SH-SY5Y (cell line): ENCODE results near the gene UTS2B.

ENCODE experiments used
- GATA2 ChIP-seq: IDR thresholded peaks from 2 replicates; pipeline ENCODE4 v1.6.1; 2011; ENCODE audit warnings: mild to moderate bottlenecking, low read depth, low read length
- GATA3 ChIP-seq: IDR thresholded peaks from 2 replicates; pipeline ENCODE4 v1.6.1; 2011; ENCODE audit warnings: low read depth, mild to moderate bottlenecking, low read length, moderate library complexity

The UTS2B gene

DNA sequence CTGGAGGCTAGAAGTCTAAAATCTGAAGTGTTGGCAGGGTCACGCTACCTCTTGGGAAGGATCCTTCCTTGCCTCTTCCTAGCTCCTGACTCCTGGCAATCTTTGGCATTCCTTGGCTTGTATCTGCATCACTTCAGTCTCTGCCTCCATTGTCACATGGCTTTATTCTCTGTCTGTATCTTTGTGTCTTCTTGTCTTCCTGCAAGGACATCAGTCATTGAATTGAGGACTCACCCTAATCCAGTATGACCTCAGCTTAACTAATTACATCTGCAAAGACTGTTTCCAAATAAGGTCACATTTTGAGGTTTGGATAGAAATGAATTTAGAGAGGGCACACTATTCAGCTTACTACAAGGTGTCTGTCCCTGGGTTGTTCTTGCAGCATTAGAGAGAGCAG lies 31.1 kb upstream of the UTS2B start:
- TF ChIP-seq GATA3, result no peak

DNA sequence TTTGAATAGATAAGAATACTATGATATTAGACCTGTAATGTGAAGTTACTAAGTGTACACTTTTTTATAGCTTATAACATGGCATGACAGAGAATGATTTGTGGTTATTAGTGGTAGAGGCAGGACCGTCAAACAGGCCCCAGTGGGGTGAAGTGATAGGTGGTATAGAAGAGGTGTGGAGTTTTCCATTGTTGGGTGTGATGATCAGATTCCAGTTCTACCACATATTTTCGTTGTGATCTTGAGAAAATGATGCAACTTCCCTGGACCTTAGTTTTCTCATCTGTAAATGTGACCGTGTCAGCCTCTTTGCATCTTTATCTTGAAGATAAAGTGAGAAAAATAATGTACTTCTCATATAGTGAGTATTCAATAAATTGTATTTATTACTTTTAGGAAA lies 30.3 kb upstream of the UTS2B start:
- no peak for TF ChIP-seq GATA2
- no peak for TF ChIP-seq GATA3

DNA sequence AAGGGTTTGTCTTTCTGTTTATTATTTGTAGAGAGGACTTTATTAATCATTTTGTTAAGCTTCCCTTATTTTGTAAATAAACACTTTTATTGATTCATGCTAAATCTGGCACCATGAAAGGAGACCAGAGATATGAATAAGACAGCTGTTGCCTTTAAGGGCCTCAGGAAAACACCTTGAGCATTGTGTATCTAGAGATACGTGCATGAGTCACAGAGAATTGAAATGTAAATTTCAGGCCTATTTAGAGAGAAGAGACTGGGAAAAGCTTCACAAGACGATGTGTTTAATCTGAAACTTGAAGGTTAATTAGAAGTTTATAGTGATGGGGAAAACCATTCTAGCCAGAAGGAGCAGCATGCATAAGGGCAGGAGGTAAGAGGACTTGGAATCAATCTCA lies 28.6 kb upstream of the UTS2B start:
- no peak for TF ChIP-seq GATA3
- TF ChIP-seq GATA2, result no peak

DNA sequence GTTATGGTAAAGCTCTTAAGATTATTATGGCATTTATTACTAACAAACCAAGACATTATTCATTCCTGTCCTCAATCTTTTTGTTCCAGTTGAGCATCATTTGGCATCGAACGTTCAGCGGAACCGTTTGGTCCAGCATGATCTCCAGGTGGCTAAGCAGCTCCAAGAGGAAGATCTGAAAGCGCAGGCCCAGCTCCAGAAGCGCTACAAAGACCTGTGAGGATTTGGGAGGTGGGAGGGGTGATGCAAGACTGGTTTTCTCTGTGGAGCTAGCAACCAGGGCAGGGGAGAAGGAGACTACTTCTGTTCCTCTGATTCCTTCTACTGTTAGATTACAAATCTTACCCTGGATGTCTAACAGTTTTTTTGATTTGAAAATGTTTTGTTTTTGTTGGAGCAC lies 27.6 kb upstream of the UTS2B start:
- TF ChIP-seq GATA2 (no peak), GATA3 (no peak)

DNA sequence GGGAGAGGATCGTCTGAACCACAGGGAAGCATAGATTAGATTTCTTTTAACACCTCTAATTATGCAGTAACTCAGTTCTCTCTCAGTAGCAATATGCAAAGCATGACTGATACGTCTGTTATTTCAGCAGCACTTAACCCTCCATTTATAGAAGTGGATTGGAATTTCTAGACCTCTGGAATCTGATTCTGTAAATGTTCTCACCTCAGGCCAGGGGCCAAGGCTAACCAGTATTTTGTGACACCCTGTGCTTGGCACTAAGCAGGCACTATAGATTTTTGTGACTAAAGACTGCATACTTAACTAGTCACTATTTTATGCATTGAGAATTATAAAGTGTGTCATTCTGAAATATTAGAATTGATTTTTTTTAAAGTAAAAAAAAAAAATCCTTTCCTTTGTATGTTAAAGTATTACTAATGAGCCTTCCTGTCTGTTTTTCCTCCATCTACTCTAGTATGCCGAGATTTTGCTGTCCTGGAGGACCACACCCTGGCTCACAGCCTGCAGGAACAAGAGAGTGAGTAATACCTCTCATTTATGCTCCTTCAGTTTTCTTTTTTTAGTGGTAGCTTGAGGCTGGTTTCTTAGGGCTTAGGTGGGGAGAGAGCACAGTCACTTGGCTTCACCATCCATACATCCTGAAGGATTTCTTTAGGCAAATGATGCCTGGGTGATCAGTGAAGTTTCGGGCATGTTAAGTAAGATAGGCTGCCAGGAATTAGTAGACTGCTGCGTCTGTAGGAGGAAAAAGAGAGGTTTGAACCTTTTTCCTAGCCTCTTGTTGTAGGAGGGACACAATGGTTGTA lies 26.5 kb upstream of the UTS2B start:
- TF ChIP-seq GATA2 (no peak), GATA3 (no peak)

DNA sequence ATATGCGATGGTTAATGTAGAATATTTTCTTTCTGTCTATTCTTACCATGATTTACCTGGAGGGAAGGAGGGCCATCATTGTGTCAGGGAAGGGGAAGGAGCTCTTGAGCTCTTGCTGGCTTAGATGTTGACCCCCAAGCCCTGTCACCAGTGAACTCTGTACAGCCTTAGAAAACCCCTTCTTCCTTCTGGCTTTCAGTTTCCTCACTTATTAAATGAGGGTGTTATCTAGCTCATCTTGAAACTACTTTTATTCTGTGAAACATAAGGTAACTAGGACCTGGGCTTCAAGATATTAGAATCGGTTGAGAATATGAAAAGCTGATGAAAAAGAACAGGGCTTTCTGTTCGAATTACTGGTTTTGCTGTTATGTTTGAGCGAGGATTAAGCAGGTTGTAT lies 25.1 kb upstream of the UTS2B start:
- TF ChIP-seq GATA3, result no peak
- TF ChIP-seq GATA2, result no peak

DNA sequence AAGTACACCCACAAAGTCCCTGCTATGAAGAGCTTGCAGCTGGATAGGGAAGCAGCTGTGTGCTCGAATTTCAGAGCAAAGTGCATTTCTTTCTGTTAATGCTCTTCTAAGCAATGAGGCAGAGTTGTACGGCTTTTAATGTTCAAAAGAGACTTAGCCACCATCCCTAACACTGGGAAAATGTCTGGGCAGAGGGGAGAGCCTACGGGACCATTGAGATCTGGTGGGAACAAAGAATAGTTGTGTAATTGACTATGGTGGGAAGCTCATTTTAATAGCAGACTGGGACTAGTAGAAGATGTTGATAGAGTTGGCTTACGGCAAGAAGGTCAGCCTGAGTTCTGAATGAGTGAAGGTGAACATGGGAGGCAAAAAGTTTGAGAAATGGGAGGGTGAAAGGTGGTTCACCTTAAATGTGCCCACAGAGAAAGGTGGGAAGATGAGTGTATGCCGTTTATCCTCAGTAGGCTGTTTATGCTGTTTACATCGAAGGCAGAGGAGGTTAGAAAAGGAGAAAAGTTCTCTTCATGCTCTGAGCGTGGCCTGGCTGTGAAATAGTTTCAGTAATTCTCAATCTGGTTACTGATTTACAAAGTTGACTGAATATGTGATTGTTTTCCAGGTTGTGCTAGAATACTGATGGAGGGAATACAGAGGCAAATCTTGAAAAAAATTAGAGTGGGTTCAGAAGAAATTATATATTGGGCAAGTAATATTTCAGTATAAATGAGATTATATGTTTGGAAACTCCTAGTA lies 22.9 kb upstream of the UTS2B start:
- TF ChIP-seq GATA2, result no peak
- TF ChIP-seq GATA3, result no peak

DNA sequence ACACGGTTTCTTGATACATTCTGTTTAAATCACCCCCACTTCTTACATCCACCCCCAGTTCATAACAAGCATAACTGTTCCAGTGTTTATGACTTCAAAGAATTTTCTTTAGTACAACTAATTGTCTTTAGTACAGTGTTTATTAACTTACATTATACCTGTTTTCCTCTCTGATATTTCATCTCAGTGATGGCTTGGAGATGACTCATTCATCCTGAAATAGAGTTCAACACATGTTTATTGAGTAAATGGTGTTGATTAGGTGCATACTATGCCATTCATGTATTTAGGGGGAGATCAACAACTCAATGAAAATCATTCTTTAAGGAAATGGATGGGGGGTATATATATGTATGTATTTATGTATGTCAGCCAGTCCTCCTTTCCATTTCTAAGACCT lies 21.7 kb upstream of the UTS2B start:
- TF ChIP-seq GATA3, result no peak
- TF ChIP-seq GATA2, result no peak

DNA sequence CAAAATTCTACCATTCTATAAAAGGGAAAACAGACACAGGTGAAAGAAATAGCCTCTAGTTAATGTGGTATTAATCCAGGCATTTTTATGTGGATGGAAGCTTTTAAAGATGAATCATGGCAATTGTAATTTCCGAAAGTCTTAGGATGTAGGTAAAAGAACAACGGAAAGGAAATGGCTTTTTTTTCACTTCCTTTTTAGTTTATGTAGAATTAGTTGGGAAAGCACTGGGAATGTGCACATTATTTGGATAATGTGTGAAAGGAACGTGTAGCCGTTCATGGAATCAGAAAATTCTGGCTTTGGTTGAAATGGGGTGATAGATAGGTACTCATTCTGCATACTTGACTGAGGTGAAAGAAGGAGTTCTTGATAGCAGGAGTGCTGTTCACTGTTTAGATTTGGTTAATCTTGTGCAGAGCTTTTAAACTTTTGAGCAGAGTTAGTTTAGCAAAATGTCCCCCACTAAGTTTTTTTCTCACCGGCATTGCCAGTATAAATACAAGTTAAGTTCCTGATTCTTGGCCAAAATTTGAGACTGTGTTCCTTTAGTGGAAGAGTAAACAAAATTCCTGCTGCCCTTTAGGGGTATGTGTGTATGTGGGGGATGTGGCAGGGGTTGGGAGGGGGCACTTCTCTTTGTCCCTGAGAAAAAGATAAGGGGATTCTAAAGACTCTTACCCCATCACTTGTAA lies 20.2 kb upstream of the UTS2B start:
- TF ChIP-seq GATA3 (no peak), GATA2 (no peak)

DNA sequence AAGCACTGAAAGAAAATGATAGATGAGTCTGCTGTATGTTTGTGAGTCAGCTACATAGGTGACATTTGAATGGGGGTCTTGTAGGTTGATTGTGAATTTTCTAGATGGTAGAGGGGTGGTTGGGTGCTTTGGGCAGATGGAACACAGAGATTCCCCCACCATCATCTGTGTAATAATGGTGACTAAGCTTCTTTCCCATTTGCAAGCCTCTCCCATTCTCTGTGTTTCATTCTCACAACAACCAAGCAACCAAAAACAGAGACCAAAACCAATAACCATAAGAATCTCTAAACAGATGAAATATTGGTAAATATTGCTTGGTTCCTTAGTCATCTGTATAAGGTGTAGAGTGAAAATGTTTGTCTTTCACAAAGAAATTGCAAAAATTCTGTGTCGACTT lies 17.8 kb upstream of the UTS2B start:
- no peak for TF ChIP-seq GATA2
- no peak for TF ChIP-seq GATA3

DNA sequence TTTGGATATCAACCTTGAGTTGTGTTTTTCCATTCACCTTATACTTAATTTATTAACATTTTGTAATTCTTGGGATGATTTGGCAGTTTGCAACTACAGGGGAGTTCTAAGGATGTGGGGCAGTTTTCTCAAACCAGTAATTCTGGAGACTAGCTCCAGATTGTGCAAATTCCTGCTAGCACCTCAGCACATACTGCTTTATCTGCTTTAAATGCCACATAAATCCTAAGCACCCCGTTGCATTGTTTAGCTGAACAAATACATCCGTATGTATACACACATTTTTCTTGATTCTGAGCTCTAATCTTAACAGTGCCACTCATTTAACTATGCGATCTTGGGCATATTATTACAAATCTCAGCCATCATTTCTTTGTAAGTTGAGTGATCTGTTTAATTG lies 16.9 kb upstream of the UTS2B start:
- TF ChIP-seq GATA3 (no peak), GATA2 (no peak)

DNA sequence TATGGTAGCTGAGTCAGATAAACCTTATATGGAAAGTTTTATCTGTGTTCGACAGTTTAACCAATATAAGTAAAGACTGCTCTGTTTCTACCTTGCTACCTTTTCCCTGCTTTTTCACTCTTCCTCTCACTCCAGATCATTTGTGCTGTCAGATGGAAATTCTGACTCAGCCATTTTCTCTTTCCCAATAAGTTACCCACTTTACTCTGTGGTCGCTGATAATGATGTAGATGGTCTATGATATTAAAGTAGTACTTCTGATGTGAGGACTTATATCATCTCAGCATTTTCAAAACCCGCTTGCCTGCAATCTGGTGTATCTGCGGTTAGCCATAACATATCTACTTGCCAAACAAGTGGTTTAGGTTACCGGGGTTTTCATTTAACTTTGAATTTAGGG lies 15.0 kb upstream of the UTS2B start:
- TF ChIP-seq GATA3, result no peak
- no peak for TF ChIP-seq GATA2

DNA sequence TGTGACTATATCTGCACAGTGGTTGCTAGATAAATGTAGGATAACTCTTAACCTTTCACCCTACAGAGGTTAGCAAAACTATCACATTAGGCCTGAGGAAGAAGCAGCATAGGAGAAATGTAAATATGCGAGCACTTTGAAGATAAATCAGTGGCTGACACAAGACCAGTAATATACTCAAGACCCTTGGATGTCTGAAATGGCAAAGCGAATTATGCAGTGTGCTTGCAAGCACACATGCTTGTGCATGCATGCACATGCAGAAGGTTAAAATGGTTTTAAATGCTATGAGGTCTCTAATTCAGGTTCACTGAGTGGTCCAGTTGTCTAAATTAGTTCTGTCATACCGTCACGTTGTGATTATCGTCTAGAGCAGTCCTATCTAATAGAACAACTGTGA lies 13.6 kb upstream of the UTS2B start:
- TF ChIP-seq GATA2, result no peak
- no peak for TF ChIP-seq GATA3

DNA sequence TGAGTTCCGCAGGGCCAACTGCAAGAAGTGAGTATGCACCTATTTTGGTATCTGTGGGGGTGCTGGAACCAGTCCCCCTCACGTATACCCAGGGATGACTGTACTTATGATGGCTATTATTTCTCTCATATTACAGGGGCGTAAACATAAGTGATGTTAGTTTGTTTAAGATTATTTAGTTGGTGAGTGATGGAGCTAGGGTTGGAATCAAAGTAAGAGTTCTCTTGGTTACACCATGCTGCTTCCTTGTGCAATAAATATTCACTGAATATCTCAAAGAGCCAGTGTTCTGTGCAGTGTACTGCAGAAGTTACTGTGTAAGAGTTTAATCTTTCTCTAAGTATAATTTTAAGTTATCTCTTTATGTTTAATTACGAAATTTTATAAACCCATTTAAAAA lies 12.8 kb upstream of the UTS2B start:
- TF ChIP-seq GATA3 (no peak), GATA2 (no peak)

DNA sequence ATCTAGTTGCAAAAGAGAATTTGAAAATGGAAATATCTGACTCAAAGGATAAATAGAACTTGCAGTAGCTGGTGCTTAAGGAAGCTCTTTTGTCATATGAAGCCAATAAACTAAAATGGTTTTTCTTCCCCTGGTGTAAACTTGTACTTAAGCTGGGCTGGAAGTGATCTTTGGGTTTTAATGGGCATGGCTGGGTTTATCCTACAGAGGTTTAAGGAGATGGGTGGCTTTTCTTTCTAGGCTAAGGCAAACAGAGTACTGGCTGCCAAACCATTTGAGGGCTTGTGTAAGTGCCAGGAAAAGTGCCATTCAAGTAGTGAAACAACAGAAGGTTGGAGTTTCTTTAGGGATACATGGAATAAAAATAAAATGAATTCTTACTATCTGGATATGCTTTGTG lies 12.1 kb upstream of the UTS2B start:
- TF ChIP-seq GATA2, result no peak

DNA sequence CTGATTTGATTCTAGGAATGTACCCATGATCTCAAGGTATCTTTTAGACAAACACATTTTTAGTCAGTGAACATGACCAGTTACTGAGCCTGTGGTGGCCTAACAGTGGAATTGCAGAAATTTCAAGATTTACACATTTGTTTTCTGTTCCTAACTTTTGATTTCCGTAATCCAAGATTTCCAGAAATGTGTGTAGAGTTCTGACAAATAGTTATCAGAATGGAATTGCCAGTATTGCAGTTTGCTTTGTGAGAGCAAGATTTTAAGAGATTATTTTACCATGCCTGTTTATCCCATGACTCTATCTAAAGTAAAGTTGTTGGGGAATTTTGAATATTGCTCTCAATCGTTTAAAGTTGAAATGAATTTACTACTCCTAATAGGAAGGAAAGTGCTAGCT lies 11.7 kb upstream of the UTS2B start:
- TF ChIP-seq GATA2 (no peak), GATA3 (no peak)
